ENCODE results near the gene RBM18.

DNA sequence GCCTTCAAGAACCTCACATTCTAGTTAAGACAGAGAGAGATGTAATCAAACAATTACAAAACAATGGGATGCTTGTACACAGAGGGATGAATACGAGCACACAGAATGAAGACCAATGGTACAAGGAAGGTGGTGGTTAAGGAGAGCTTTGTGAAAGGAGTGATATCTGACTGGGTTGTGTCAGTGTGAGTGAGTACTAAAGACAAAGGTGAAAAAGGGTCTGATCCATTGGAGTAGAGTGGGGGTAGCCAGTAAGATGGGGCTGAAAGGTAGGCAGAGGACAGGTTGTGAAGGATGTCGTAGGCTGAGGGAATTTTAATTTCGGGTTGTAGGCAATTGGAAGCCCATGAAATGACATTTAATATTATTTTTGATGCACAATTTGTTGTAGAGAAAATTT lies 9.9 kb downstream of the RBM18 start:
- no peak for TF ChIP-seq POLR2A (IDR thresholded peaks at IDR 0.05)
- TF ChIP-seq, protein P1, sequence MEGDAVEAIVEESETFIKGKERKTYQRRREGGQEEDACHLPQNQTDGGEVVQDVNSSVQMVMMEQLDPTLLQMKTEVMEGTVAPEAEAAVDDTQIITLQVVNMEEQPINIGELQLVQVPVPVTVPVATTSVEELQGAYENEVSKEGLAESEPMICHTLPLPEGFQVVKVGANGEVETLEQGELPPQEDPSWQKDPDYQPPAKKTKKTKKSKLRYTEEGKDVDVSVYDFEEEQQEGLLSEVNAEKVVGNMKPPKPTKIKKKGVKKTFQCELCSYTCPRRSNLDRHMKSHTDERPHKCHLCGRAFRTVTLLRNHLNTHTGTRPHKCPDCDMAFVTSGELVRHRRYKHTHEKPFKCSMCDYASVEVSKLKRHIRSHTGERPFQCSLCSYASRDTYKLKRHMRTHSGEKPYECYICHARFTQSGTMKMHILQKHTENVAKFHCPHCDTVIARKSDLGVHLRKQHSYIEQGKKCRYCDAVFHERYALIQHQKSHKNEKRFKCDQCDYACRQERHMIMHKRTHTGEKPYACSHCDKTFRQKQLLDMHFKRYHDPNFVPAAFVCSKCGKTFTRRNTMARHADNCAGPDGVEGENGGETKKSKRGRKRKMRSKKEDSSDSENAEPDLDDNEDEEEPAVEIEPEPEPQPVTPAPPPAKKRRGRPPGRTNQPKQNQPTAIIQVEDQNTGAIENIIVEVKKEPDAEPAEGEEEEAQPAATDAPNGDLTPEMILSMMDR (IDR thresholded peaks at IDR 0.05) = no peak
